K562 (cell line): ENCODE data around the gene ROM1. TPM values are rescaled to one million over a fixed set of nuclear protein-coding genes. Genes with fewer than 3 reads are reported as not detected.

Source experiments
- ATAC-seq: fragments of 200-7000 bp; cut with Tn5 transposase; 3 replicates; pipeline ENCODE4 v1.9.1; 2020; ENCODE audit warnings: moderate library complexity
- BruUV-seq: library from RNA; stranded (reverse); fragments of 400-500 nt; replicated peaks from 2 replicates; lab custom pipeline; 2021; lab: Mats Ljungman, UMichigan
- CTCF ChIA-PET: fragments of 300-600 bp; formaldehyde crosslinking; extraction: SDS; loops from one replicate; lab custom pipeline; 2021; ENCODE audit warnings: low intra/inter-chr PET ratio; lab: Yijun Ruan, JAX
- POLR2A ChIA-PET: fragments of 300-600, 350-650 bp; sonication (Branson Sonifier 250); formaldehyde crosslinking; extraction: SDS; loops from one replicate; lab custom pipeline; 2021; ENCODE audit warnings: antibody characterized with exemption, inconsistent platforms; lab: Yijun Ruan, JAX
- DNase-seq, 4 experiments: peaks; one replicate each; pipeline versions ENCODE4 v3.0.0 to v3.0.0-alpha.2; 2011 to 2018; ENCODE audit warnings: low spot score in 3 of 4, mixed read lengths in 3 of 4; ENCODE audit errors: extremely low read depth in 1 of 4
- FAIRE-seq: peaks from 2 replicates; lab custom pipeline; 2011; peaks lifted over from hg19 to GRCh38; lab: Jason Lieb, UNC
- H2AFZ ChIP-seq: 2 replicates; pipeline ENCODE4 v1.6.0; 2011; ENCODE audit warnings: low read depth, low read length, control low read depth, inconsistent platforms
- H3K27ac ChIP-seq: fragments of 200-600 bp; 3 replicates; pipeline ENCODE4 v1.8.0; 2011; ENCODE audit warnings: low read depth, mild to moderate bottlenecking, control low read depth, inconsistent platforms, low read length, moderate library complexity, mixed read lengths; ENCODE audit errors: extremely low read depth
- H3K27me3 ChIP-seq, 2 experiments: fragments of 300-600 bp in 1 of 2; 2 replicates in 1 of 2; 3 replicates in 1 of 2; pipeline versions ENCODE4 v1.6.0 to v1.8.0; 2011; ENCODE audit warnings: inconsistent platforms in 2 of 2, low read length in 2 of 2, mild to moderate bottlenecking in 1 of 2, mixed read lengths in 1 of 2, moderate library complexity in 1 of 2; ENCODE audit not compliant: control insufficient read depth in 2 of 2, insufficient read depth in 2 of 2
- H3K36me3 ChIP-seq: fragments of 300-600 bp; 3 replicates; pipeline ENCODE4 v1.8.0; 2011; ENCODE audit warnings: mild to moderate bottlenecking, low read length, inconsistent platforms; ENCODE audit not compliant: control insufficient read depth, insufficient read depth
- H3K4me1 ChIP-seq, 2 experiments: fragments of 200-600 bp in 1 of 2; replicated peaks in 1 of 2; 2 replicates in 1 of 2; 3 replicates in 1 of 2; pipeline versions ENCODE4 v1.5.1 to v1.8.0; 2011; ENCODE audit warnings: inconsistent platforms in 2 of 2, low read length in 2 of 2, mild to moderate bottlenecking in 1 of 2, mixed read lengths in 1 of 2, moderate library complexity in 1 of 2; ENCODE audit not compliant: control insufficient read depth in 2 of 2, insufficient read depth in 2 of 2
- H3K4me2 ChIP-seq: 2 replicates; pipeline ENCODE4 v1.6.1; 2011; ENCODE audit warnings: low read length, control low read depth, inconsistent platforms, mixed read lengths; ENCODE audit not compliant: insufficient read depth
- H3K4me3 ChIP-seq: fragments of 200-600 bp; sonication (generic), shearing (Covaris generic); 2 replicates; pipeline ENCODE4 v1.5.1; 2016; ENCODE audit warnings: control low read depth, inconsistent platforms
- H3K79me2 ChIP-seq: fragments of 200-600 bp; 3 replicates; pipeline ENCODE4 v1.8.0; 2011; ENCODE audit warnings: low read length, inconsistent platforms; ENCODE audit not compliant: control insufficient read depth, insufficient read depth
- H3K9ac ChIP-seq, 2 experiments: 2 replicates each; pipeline versions ENCODE4 v1.6.0 to v1.6.1; 2011; ENCODE audit warnings: low read depth in 2 of 2, low read length in 2 of 2, control low read depth in 1 of 2, inconsistent platforms in 1 of 2, mild to moderate bottlenecking in 1 of 2, mixed read lengths in 1 of 2; ENCODE audit not compliant: insufficient read depth in 1 of 2
- H3K9me1 ChIP-seq: one replicate; pipeline ENCODE4 v1.6.0; 2011; ENCODE audit warnings: inconsistent platforms, mild to moderate bottlenecking, low read length, moderate library complexity; ENCODE audit not compliant: control insufficient read depth, insufficient read depth
- H3K9me3 ChIP-seq: replicated peaks from 2 replicates; pipeline ENCODE4 v1.5.1; 2011; ENCODE audit warnings: low read depth, low read length, inconsistent platforms; ENCODE audit not compliant: control insufficient read depth, insufficient read depth
- H4K20me1 ChIP-seq: replicated peaks from 2 replicates; pipeline ENCODE4 v1.6.1; 2011; ENCODE audit warnings: low read length, inconsistent platforms, mixed read lengths; ENCODE audit not compliant: control insufficient read depth, insufficient read depth
- GATA2 ChIP-seq: sonication (generic); formaldehyde crosslinking; IDR thresholded peaks from 2 replicates; pipeline ENCODE4 v1.4.0; 2020; ENCODE audit warnings: mild to moderate bottlenecking, missing genetic modification reagents
- JUN ChIP-seq, 2 experiments: sonication (generic) in 1 of 2; formaldehyde crosslinking in 1 of 2; IDR thresholded peaks; 2 replicates each; pipeline versions ENCODE4 v1.6.1 to v1.8.0; 2012 to 2022; ENCODE audit warnings: borderline replicate concordance in 2 of 2, mild to moderate bottlenecking in 2 of 2, improper control_type of control experiment in 1 of 2, low read depth in 1 of 2, low read length in 1 of 2, missing genetic modification reagents in 1 of 2
- PHF21A ChIP-seq: fragments of 450-650 bp; IDR thresholded peaks from 2 replicates; pipeline ENCODE4 v1.6.1; 2017; ENCODE audit warnings: low read depth, borderline replicate concordance
- SAP30 ChIP-seq: fragments of 200-600 bp; sonication (generic); IDR thresholded peaks from 2 replicates; pipeline ENCODE4 v1.6.1; 2012; ENCODE audit warnings: borderline replicate concordance, low read depth, mild to moderate bottlenecking, moderate library complexity, low read length, control low read depth, inconsistent platforms; ENCODE audit not compliant: insufficient read depth, poor library complexity, severe bottlenecking
- ZBTB2 ChIP-seq: fragments of 450-650 bp; IDR thresholded peaks from 2 replicates; pipeline ENCODE4 v1.6.1; 2016; ENCODE audit warnings: antibody characterized with exemption
- ZBTB40 ChIP-seq, 2 experiments: fragments of 450-650 bp in 1 of 2; sonication (generic) in 1 of 2; formaldehyde crosslinking in 1 of 2; IDR thresholded peaks; 2 replicates each; pipeline versions ENCODE4 v1.7.1 to v1.9.0; 2016 to 2022; ENCODE audit warnings: inconsistent platforms in 1 of 2, mild to moderate bottlenecking in 1 of 2, missing genetic modification reagents in 1 of 2
- ZNF134 ChIP-seq: fragments of 250-450 bp; sonication (Bioruptor Pico); conservative IDR thresholded peaks from 2 replicates; pipeline ENCODE4 v1.4.0; 2020
- WGBS: fragments of 100-300 bp; shearing (Covaris generic); methylation state at CpG from one replicate; pipeline ENCODE4 v1.1.6; 2016; ENCODE audit warnings: low coverage, mixed read lengths; ENCODE audit not compliant: insufficient coverage; ENCODE audit errors: missing lambda C conversion rate; 5-methylcytosine and 5-hydroxymethylcytosine counted together
- in situ Hi-C: fragments of 300-500 bp; cut with MboI; formaldehyde crosslinking; loops from 4 replicates; pipeline ENCODE4 v1.15.0; 2018; ENCODE audit warnings: inconsistent platforms, mixed read lengths
- intact Hi-C: fragments of 100-400 bp; cut with micrococcal nuclease; formaldehyde crosslinking; loops from 2 replicates; pipeline ENCODE4 v1.14.2; 2022
- polyA plus RNA-seq, 8 experiments: library from polyadenylated mRNA; depleted of rRNA in 4 of 8; stranded (reverse) in 5 of 8; unstranded in 3 of 8; fragments of >200 nt; fragmentation: Nextera tagmentation in 2 of 8; fragmentation: Illumina TruSeq in 1 of 8; extraction: Ambion mirVana in 2 of 8; extraction: Trizol in 1 of 8; gene quantifications; 2 replicates each; pipeline versions ENCODE4 v1.2.1 to v1.2.3, GENCODE V29; 2011 to 2014; ENCODE audit warnings: inconsistent platforms in 1 of 8, missing spikeins in 1 of 8
- total RNA-seq, 7 experiments: library from RNA; depleted of rRNA in 6 of 7; stranded (reverse); fragments of >200 nt in 6 of 7; fragmentation: Illumina TruSeq in 2 of 7; extraction: Trizol in 2 of 7; gene quantifications; 2 replicates each; pipeline versions ENCODE4 v1.2.1 to v1.2.3, GENCODE V29; 2011 to 2021; ENCODE audit warnings: low replicate concordance in 1 of 7

ROM1 gene
- total and polyA plus RNA-seq, 9 of the 15 experiments (the other 6 are each of a cell fraction or from before 2014, with no cell fraction given) = 0.75 to 4.0 (median 2.6) TPM

GRCh38 chr11:62622476-62623089 lies 9.5 kb downstream of the ROM1 start:
- Histone ChIP-seq H3K9me1 (no peaks in the 10 kb centered on the region), H3K4me1 (peaks cover 12% of the 10 kb centered on the region in 2 experiments; a peak in 4 of 5 replicates), H3K9ac (peak overlapping the region; percentile 33 to 85; a peak in 3 of 4 replicates), H3K4me3 (no peak overlapping the region), H4K20me1 (no peaks in the 10 kb centered on the region), H3K4me2 (peak overlapping the region; percentile 93; the same call in 1 of the 2 replicates), H3K36me3 (peaks cover 34% of the 10 kb centered on the region), H3K27ac (peak overlapping the region; percentile 84), H3K79me2 (peaks cover 20% of the 10 kb centered on the region), H3K9me3 (no peaks in the 10 kb centered on the region), H2AFZ (peak overlapping the region; percentile 79), H3K27me3 (no peaks in the 10 kb centered on the region)
- no TSS peak for BruUV-seq
- intact Hi-C loops = loop anchor here (1.0 kb wide), 1 partner anchor 105 kb away; the partner anchor contains the start of gene HNRNPUL2
- in situ Hi-C loops = loop anchor here (10.0 kb wide), 1 partner anchor 1198 kb away; the partner anchor contains the start of gene CPSF7
- no peak for ATAC-seq
- ChIA-PET CTCF (interaction anchor here (1.6 kb wide), 1 partner anchor 10 kb away, joined by 14 read pairs; the partner anchor contains the start of gene EML3), POLR2A (interaction anchor here (0.6 to 2.6 kb wide), 10 partner anchors 13 to 233 kb away, joined by 3 to 24 read pairs (median 5); partner anchors contain the start of genes C11orf98, CSKMT, GANAB and MTA2)
- DNase-seq = no peak
- WGBS = 93% methylated on average over 6 of the region's 7 CpGs
- no peak for FAIRE-seq
- TF ChIP-seq ZNF134 (CRISPR knock-in tag) = no peak
- no peak for TF ChIP-seq JUN (IDR thresholded peaks at IDR 0.05; ENCODE audit: borderline replicate concordance, low read depth, low read length)
- no peak for TF ChIP-seq JUN (CRISPR knock-in tag; IDR thresholded peaks at IDR 0.05; ENCODE audit: borderline replicate concordance)
- TF ChIP-seq GATA2 (CRISPR knock-in tag) = 0 out of 2 replicates have a peak, but pooled peaks have one; percentile 35
- TF ChIP-seq ZBTB2 = 0 out of 2 replicates have a peak, but pooled peaks have one; percentile 7
- TF ChIP-seq ZBTB40 (IDR thresholded peaks at IDR 0.05) = no peak
- TF ChIP-seq ZBTB40 (CRISPR knock-in tag; IDR thresholded peaks at IDR 0.05) = no peak
- no peak for TF ChIP-seq SAP30
- TF ChIP-seq PHF21A = no peak
